Uterus (tissue), 4 donors: Measurements from ENCODE around the gene LRRC8C. TPM values are rescaled to one million over a fixed set of nuclear protein-coding genes. Genes with fewer than 3 reads are reported as not detected.

Experiments used
- DNase-seq, 2 donors: peaks; one replicate each; pipeline ENCODE4 v3.0.0-alpha.2; 2019 to 2020
- H3K27ac ChIP-seq, 2 donors: fragments of 200-600 bp; sonication (generic); 1 replicate in 1 of 2; 2 replicates in 1 of 2; pipeline ENCODE4 v1.5.1; 2016 to 2018
- H3K27me3 ChIP-seq, 2 donors: fragments of 200-600 bp; sonication (generic); one replicate each; pipeline ENCODE4 v1.5.1; 2018 to 2019; ENCODE audit warnings: control low read depth in 1 of 2
- H3K36me3 ChIP-seq, 2 donors: fragments of 200-600 bp; sonication (generic); one replicate each; pipeline ENCODE4 v1.5.1; 2019; ENCODE audit warnings: control low read depth in 1 of 2
- H3K4me1 ChIP-seq, 2 donors: fragments of 200-600 bp; sonication (generic); one replicate each; pipeline ENCODE4 v1.5.1; 2018 to 2019; ENCODE audit warnings: control low read depth in 1 of 2
- H3K4me3 ChIP-seq, 2 donors: fragments of 200-600 bp; sonication (generic); 1 replicate in 1 of 2; 2 replicates in 1 of 2; pipeline ENCODE4 v1.5.1; 2018 to 2019; ENCODE audit warnings: mild to moderate bottlenecking in 1 of 2
- H3K9me3 ChIP-seq, 2 donors: fragments of 200-600 bp; sonication (generic); one replicate each; pipeline ENCODE4 v1.5.1; 2019; ENCODE audit warnings: control low read depth in 1 of 2
- CTCF ChIP-seq, 4 experiments: fragments of 200-600 bp in 2 of 4; fragments of 450-650 bp in 2 of 4; sonication (generic) in 2 of 4; IDR thresholded peaks; one replicate each; pipeline ENCODE4 v1.5.1; 2016 to 2019; ENCODE audit warnings: antibody characterized with exemption in 4 of 4, mild to moderate bottlenecking in 2 of 4, moderate library complexity in 1 of 4
- POLR2A ChIP-seq, 2 donors: fragments of 450-650 bp; IDR thresholded peaks; one replicate each; pipeline ENCODE4 v1.6.1; 2016; ENCODE audit warnings: antibody characterized with exemption in 2 of 2, mild to moderate bottlenecking in 1 of 2, moderate library complexity in 1 of 2
- intact Hi-C: fragments of 100-400 bp; cut with DNase I; formaldehyde crosslinking; loops from one replicate; pipeline ENCODE4 v1.15.1; 2023; ENCODE audit warnings: low total_unique reads
- total RNA-seq, 4 donors: library from RNA; depleted of rRNA in 3 of 4; stranded (reverse); fragments of >200 nt in 3 of 4; gene quantifications; one replicate each; pipeline versions ENCODE4 v1.1.0 to v1.2.4, GENCODE V29; 2014 to 2023
- donor health status: DM: yes; HTN: yes; CAD: no.

The LRRC8C gene
- total RNA-seq, 4 donors from 2014 or later = 10.9 to 23.8 (median 19.8) TPM

GRCh38 chr1:89734442-89734841 is 101.5 kb downstream of the LRRC8C start:
- Histone ChIP-seq H3K4me3 (no peak overlapping the region), H3K9me3 (no peaks in the 10 kb centered on the region), H3K4me1 (no peaks in the 10 kb centered on the region), H3K36me3 (no peaks in the 10 kb centered on the region), H3K27me3 (no peaks in the 10 kb centered on the region), H3K27ac (no peak overlapping the region)
- DNase-seq = no peak
- TF ChIP-seq POLR2A (IDR thresholded peaks at IDR 0.05) (no peak), CTCF (IDR thresholded peaks at IDR 0.05) (no peak)
- intact Hi-C loops = no loop called here

GRCh38 chr1:89735479-89735878 is 102.6 kb downstream of the LRRC8C start:
- H3K9me3 ChIP-seq = no peaks in the 10 kb centered on the region
- TF ChIP-seq POLR2A (IDR thresholded peaks at IDR 0.05) = no peak
- no peak for TF ChIP-seq CTCF (IDR thresholded peaks at IDR 0.05)
- intact Hi-C loops = no loop called here

GRCh38 chr1:89736937-89737733 is 104.2 kb downstream of the LRRC8C start:
- H3K4me1 ChIP-seq = no peaks in the 10 kb centered on the region
- H3K36me3 ChIP-seq = no peaks in the 10 kb centered on the region
- H3K27ac ChIP-seq = no peak overlapping the region
- DNase-seq = no peak
- no peak overlapping the region for H3K4me3 ChIP-seq
- intact Hi-C loops = no loop called here
- H3K9me3 ChIP-seq = no peaks in the 10 kb centered on the region
- H3K27me3 ChIP-seq = no peaks in the 10 kb centered on the region
- TF ChIP-seq POLR2A (IDR thresholded peaks at IDR 0.05) (no peak), CTCF (IDR thresholded peaks at IDR 0.05) (no peak)

More at GRCh38 chr1:89735479-89735878, 102.6 kb downstream of the LRRC8C start:
- Histone ChIP-seq H3K4me1 (no peaks in the 10 kb centered on the region), H3K27me3 (no peaks in the 10 kb centered on the region), H3K27ac (no peak overlapping the region), H3K4me3 (no peak overlapping the region), H3K36me3 (no peaks in the 10 kb centered on the region)
- no peak for DNase-seq

GRCh38 chr1:89737985-89738510 is 105.1 kb downstream of the LRRC8C start:
- TF ChIP-seq CTCF (IDR thresholded peaks at IDR 0.05) = no peak
- no peak for TF ChIP-seq POLR2A (IDR thresholded peaks at IDR 0.05)
- intact Hi-C loops = no loop called here
- H3K4me1 ChIP-seq = no peaks in the 10 kb centered on the region
- H3K36me3 ChIP-seq = no peaks in the 10 kb centered on the region
- no peaks in the 10 kb centered on the region for H3K27me3 ChIP-seq
- no peak for DNase-seq
- no peaks in the 10 kb centered on the region for H3K9me3 ChIP-seq
- no peak overlapping the region for H3K27ac ChIP-seq
- no peak overlapping the region for H3K4me3 ChIP-seq

- Histone ChIP-seq H3K4me3 (no peak overlapping the region), H3K27me3 (no peaks in the 10 kb centered on the region), H3K27ac (no peak overlapping the region), H3K4me1 (no peaks in the 10 kb centered on the region), H3K36me3 (no peaks in the 10 kb centered on the region), H3K9me3 (no peaks in the 10 kb centered on the region)
- intact Hi-C loops = no loop called here
- DNase-seq = no peak
- TF ChIP-seq CTCF (IDR thresholded peaks at IDR 0.05) (no peak), POLR2A (IDR thresholded peaks at IDR 0.05) (no peak)
These were observed 106.3 kb downstream of the LRRC8C start for GRCh38 chr1:89739013-89739843.
